GM23248 (cell line): ENCODE results near the gene SLC25A1. TPM values are rescaled to one million over a fixed set of nuclear protein-coding genes. Genes with fewer than 3 reads are reported as not detected.
A peak's percentile ranks its signal among the peaks of the same experiment; 100 is the strongest.

Source experiments
- DNase-seq: peaks from one replicate; pipeline ENCODE4 v3.0.0-alpha.2; 2015
- H2AFZ ChIP-seq: fragments of 200-600 bp; sonication (generic); 2 replicates; pipeline ENCODE4 v1.6.1; 2016; ENCODE audit warnings: antibody characterized with exemption
- H3F3A ChIP-seq: fragments of 200-600 bp; sonication (generic); 2 replicates; pipeline ENCODE4 v1.6.1; 2016; ENCODE audit warnings: mild to moderate bottlenecking, antibody characterized with exemption, mixed run types; ENCODE audit not compliant: insufficient read depth
- H3K27ac ChIP-seq: fragments of 200-600 bp; sonication (generic); 2 replicates; pipeline ENCODE4 v1.5.1; 2016; ENCODE audit warnings: mild to moderate bottlenecking
- H3K27me3 ChIP-seq: fragments of 200-600 bp; sonication (generic); replicated peaks from 2 replicates; pipeline ENCODE4 v1.6.1; 2016; ENCODE audit warnings: mild to moderate bottlenecking; ENCODE audit not compliant: insufficient read depth
- H3K36me3 ChIP-seq: fragments of 200-600 bp; sonication (generic); 2 replicates; pipeline ENCODE4 v1.6.1; 2016; ENCODE audit warnings: low read depth, mild to moderate bottlenecking
- H3K4me1 ChIP-seq: fragments of 200-600 bp; sonication (generic); 2 replicates; pipeline ENCODE4 v1.6.1; 2016; ENCODE audit warnings: mild to moderate bottlenecking; ENCODE audit not compliant: insufficient read depth
- H3K4me2 ChIP-seq: fragments of 200-600 bp; sonication (generic); one replicate; pipeline ENCODE4 v1.6.1; 2016; ENCODE audit warnings: mild to moderate bottlenecking; ENCODE audit not compliant: unreplicated experiment
- H3K4me3 ChIP-seq: fragments of 200-600 bp; sonication (generic); 2 replicates; pipeline ENCODE4 v1.5.1; 2016; ENCODE audit warnings: mild to moderate bottlenecking
- H3K79me2 ChIP-seq: fragments of 200-600 bp; sonication (generic); 2 replicates; pipeline ENCODE4 v1.6.1; 2016; ENCODE audit warnings: mild to moderate bottlenecking; ENCODE audit not compliant: insufficient read depth
- H3K9ac ChIP-seq: fragments of 200-600 bp; sonication (generic); 2 replicates; pipeline ENCODE4 v1.6.1; 2016; ENCODE audit warnings: mild to moderate bottlenecking
- H3K9me2 ChIP-seq: fragments of 200-600 bp; sonication (generic); 2 replicates; pipeline ENCODE4 v1.6.1; 2016; ENCODE audit warnings: mixed run types, mild to moderate bottlenecking, moderate library complexity; ENCODE audit not compliant: insufficient read depth
- H3K9me3 ChIP-seq: fragments of 200-600 bp; sonication (generic); one replicate; pipeline ENCODE4 v1.6.1; 2017; ENCODE audit warnings: low read depth
- H4K20me1 ChIP-seq: fragments of 200-600 bp; sonication (generic); 2 replicates; pipeline ENCODE4 v1.6.0; 2016; ENCODE audit not compliant: insufficient read depth
- EZH2 ChIP-seq: fragments of 200-600 bp; sonication (generic); IDR thresholded peaks from 2 replicates; pipeline ENCODE4 v1.6.1; 2018; ENCODE audit warnings: antibody characterized with exemption, mild to moderate bottlenecking; ENCODE audit not compliant: insufficient read depth, poor library complexity, severe bottlenecking
- EZH2phosphoT487 ChIP-seq: fragments of 200-600 bp; sonication (generic); IDR thresholded peaks from 2 replicates; pipeline ENCODE4 v1.6.1; 2018; ENCODE audit warnings: antibody characterized with exemption, moderate library complexity, mild to moderate bottlenecking, low read depth; ENCODE audit not compliant: insufficient read depth
- WGBS, 2 experiments: methylation state at CpG; one replicate each; pipeline ENCODE4 v1.1.6; 2015 to 2017; ENCODE audit warnings: low lambda C conversion rate in 2 of 2, low coverage in 1 of 2; ENCODE audit errors: missing lambda C conversion rate in 2 of 2; 5-methylcytosine and 5-hydroxymethylcytosine counted together
- in situ Hi-C: fragments of 300-500 bp; cut with MboI; formaldehyde crosslinking; loops from 2 replicates; pipeline ENCODE4 v1.15.0; 2020
- polyA plus RNA-seq: library from polyadenylated mRNA; unstranded; fragments of >200 nt; fragmentation: Nextera tagmentation; extraction: Ambion mirVana; gene quantifications from 2 replicates; pipeline ENCODE4 v1.2.1, GENCODE V29; 2016
- total RNA-seq: library from RNA; depleted of rRNA; stranded (reverse); fragments of >200 nt; shearing (Covaris generic); gene quantifications from 2 replicates; pipeline ENCODE4 v1.2.3, GENCODE V29; 2014

Gene SLC25A1
- total and polyA plus RNA-seq, 2 experiments from 2014 or later, result 99.5 to 113 TPM

DNA sequence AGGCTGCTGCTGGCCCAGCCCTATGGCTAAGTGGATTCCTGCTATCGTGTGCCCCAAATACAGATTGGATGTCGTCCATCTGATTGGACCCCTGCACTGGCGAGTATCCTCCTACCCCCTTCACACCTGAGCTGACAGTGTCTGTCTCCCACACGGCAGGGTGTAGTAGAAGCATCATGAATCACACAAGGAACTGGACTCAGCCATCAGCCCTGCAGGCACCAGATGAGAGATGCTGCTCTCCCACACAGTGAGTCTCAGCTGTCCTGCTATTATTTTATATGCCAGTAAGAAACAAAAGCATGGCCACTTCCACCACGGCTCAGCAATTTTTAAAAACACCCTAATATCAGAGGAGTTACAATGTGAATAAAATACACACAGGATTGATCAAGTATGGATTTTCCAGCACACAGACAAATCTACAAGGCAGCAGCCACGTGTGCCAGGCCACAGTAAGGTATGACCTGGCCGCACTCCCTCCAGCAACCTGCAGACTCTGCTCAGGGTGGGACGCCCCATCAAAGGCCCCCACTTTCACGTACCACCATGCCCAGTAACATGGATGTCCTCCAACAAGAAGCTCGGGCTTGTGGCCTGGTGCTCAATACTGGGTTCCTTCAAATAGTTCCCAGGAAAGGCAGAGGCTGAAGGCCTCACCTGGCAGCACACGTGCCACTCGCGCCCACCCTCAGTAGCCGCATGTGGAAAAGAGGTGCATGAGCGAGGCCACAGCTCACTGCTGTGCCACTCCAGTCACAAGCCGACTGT is 16.4 kb upstream of the SLC25A1 start:
- H3K27ac ChIP-seq, result no peak overlapping the region
- no peaks in the 10 kb centered on the region for H3K9me2 ChIP-seq
- no peaks in the 10 kb centered on the region for H3F3A ChIP-seq
- no peaks in the 10 kb centered on the region for H3K79me2 ChIP-seq
- in situ Hi-C loops, result no loop called here
- H3K36me3 ChIP-seq, result no peaks in the 10 kb centered on the region
- TF ChIP-seq EZH2phosphoT487 (no peak), EZH2 (no peak)
- H3K4me1 ChIP-seq, result no peaks in the 10 kb centered on the region
- no peaks in the 10 kb centered on the region for H3K27me3 ChIP-seq
- H2AFZ ChIP-seq, result no peak overlapping the region
- no peak for DNase-seq
- no peak overlapping the region for H3K9ac ChIP-seq
- WGBS, 2 experiments, result 93 to 96% methylated on average over 16 of the region's 16 CpGs
- H3K9me3 ChIP-seq, result no peaks in the 10 kb centered on the region
- H4K20me1 ChIP-seq, result no peaks in the 10 kb centered on the region
- no peak overlapping the region for H3K4me2 ChIP-seq
- H3K4me3 ChIP-seq, result no peak overlapping the region

DNA sequence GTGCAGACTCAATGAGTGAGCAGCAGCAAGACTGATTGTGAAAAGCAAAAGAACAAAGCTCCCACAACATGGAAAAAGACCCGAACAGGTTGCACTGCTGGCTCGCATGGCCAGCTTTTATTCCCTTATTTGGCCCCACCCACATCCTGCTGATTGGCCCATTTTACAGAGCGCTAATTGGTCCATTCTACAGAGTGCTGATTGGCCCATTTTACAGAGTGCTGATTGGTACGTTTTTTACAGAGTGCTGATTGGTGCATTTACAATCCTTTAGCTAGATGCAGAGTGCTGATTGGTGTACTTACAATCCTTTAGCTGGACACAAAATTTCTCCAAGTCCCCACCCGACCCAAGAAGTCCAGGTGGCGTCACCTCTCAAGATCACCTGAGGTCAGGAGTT is 15.3 kb upstream of the SLC25A1 start:
- Histone ChIP-seq H4K20me1 (no peaks in the 10 kb centered on the region), H3K4me1 (no peaks in the 10 kb centered on the region), H3K4me3 (no peak overlapping the region), H2AFZ (no peak overlapping the region), H3F3A (no peaks in the 10 kb centered on the region), H3K27ac (no peak overlapping the region), H3K9ac (no peak overlapping the region), H3K27me3 (no peaks in the 10 kb centered on the region), H3K4me2 (no peak overlapping the region), H3K9me2 (no peaks in the 10 kb centered on the region), H3K79me2 (no peaks in the 10 kb centered on the region), H3K36me3 (no peaks in the 10 kb centered on the region), H3K9me3 (no peaks in the 10 kb centered on the region)
- no peak for TF ChIP-seq EZH2
- no peak for TF ChIP-seq EZH2phosphoT487
- in situ Hi-C loops, result no loop called here
- WGBS, 2 experiments, result 96 to 97% methylated on average over 6 of the region's 6 CpGs
- no peak for DNase-seq

DNA sequence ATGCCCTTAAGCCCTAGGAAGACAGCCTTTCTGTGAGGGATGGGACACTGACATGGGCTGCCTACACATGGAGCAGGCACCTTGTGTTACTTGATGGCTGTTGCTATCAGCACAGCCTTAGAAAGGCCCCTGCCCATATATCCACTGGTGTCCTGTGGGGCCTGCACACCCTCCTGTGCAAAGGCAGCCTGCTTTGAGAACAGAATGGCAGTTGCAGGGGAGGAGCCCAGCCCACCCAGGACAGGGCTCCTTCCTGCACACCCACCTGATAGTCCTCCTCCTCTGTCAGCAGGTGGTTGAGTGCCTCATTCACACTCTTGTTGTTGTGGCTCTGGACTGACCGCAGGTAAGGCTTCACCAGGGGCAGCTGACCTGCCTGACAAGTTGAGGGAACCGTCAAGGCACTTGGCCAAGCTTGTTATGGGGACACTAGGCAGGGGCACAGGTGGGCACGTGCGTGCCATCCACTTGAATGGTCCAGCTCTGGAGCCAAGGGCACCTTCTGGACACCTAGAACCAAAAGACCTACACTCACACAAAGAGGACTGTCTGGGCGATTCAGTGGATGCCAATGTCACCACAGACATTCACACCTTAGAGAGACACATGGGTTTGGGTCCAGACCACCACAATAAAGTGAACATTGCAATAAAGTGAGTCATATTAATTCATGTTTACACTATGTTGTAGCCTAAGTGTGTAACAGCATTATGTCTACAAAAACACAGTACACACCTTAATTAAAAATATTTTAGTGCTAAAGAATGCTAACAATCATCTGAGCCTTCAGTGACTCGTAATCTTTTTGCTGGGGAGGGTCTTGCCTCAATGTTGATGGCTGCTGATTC is 9.4 kb upstream of the SLC25A1 start:
- TF ChIP-seq EZH2 (no peak), EZH2phosphoT487 (no peak)
- in situ Hi-C loops, result no loop called here
- Histone ChIP-seq H3K4me2 (no peak overlapping the region), H3K4me1 (peaks cover 5% of the 10 kb centered on the region; the same call in 1 of the 2 replicates), H3F3A (no peaks in the 10 kb centered on the region), H3K9me2 (no peaks in the 10 kb centered on the region), H4K20me1 (no peaks in the 10 kb centered on the region), H3K36me3 (no peaks in the 10 kb centered on the region; the same call in 1 of the 2 replicates), H3K27ac (no peak overlapping the region), H3K9me3 (no peaks in the 10 kb centered on the region), H2AFZ (no peak overlapping the region), H3K79me2 (no peaks in the 10 kb centered on the region), H3K27me3 (no peaks in the 10 kb centered on the region), H3K9ac (no peak overlapping the region), H3K4me3 (no peak overlapping the region)
- WGBS, 2 experiments, result 87 to 92% methylated on average over 6 of the region's 6 CpGs
- DNase-seq, result no peak

DNA sequence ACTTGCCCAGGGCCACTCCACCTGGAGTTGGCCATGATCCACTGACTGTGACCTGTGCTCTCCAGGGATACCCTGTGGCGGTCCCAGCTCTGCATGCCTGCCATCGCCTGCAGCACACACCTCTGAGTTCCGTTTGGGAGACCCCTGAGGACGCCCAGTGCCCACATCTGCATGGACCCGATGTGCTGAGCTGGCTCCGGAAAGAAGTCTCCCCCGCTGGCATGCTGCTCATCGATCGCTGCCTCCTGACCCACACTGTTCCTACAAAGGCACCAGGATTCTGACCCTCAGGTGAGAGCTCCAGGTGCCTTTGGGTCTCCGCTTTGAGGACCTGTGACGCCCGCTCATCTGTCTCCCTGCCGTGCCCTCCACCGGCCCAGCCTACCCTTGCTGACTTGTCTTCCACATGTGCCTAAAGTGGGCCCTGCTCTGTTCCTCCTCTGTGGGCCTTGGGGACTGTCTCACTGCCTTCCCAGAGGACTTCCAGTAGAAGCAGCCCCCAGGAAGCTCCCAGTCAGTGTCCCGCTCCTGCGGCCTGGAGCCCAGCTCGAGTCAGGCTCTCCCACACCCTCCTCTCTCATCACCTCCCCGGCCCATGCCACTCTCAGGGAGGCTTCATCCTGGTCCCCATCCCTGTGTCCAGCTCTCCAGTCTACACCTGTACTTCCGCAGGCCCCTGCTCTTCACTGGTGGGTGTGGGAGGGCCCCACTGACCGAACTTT is 5.9 kb upstream of the SLC25A1 start:
- no peak overlapping the region for H3K4me2 ChIP-seq
- no peaks in the 10 kb centered on the region for H3K27me3 ChIP-seq
- H4K20me1 ChIP-seq, result no peaks in the 10 kb centered on the region
- H3K4me3 ChIP-seq, result no peak overlapping the region
- 85 to 90% methylated on average over 20 of the region's 20 CpGs for WGBS, 2 experiments
- H3K9me3 ChIP-seq, result no peaks in the 10 kb centered on the region
- H3K9ac ChIP-seq, result peak overlapping the region; percentile 66
- no peaks in the 10 kb centered on the region; the same call in 1 of the 2 replicates for H3K36me3 ChIP-seq
- H3F3A ChIP-seq, result no peaks in the 10 kb centered on the region
- peak overlapping the region; percentile 60 for H3K27ac ChIP-seq
- DNase-seq, result no peak
- in situ Hi-C loops, result no loop called here
- peaks cover 5% of the 10 kb centered on the region; the same call in 1 of the 2 replicates for H3K4me1 ChIP-seq
- H3K79me2 ChIP-seq, result no peaks in the 10 kb centered on the region
- H3K9me2 ChIP-seq, result no peaks in the 10 kb centered on the region
- no peak for TF ChIP-seq EZH2
- no peak for TF ChIP-seq EZH2phosphoT487
- H2AFZ ChIP-seq, result 0 out of 2 replicates have a peak overlapping the region, but pooled peaks have one; percentile 42
